DMS153 treated with DMSO at 0.1 percent for 48 hours (cell line): ENCODE data around the gene CECR2.

Source experiments
- DNase-seq: peaks from one replicate; lab custom pipeline; 2025; ENCODE audit not compliant: unreplicated experiment; lab: John Stamatoyannopoulos, UW

Gene CECR2

GRCh38 chr22:17369439-17370025 is at the start of gene CECR2:
TSS of gene CECR2 (plus strand) at chr22:17369460. CDS start at chr22:17369784, 324 bp downstream.
- DNase-seq, result no peak

GRCh38 chr22:17319546-17319945 is 49.7 kb upstream of the CECR2 start:
- no peak for DNase-seq

GRCh38 chr22:17322511-17322910 is 46.7 kb upstream of the CECR2 start:
- no peak for DNase-seq

- no peak for DNase-seq
These were observed 37.6 kb upstream of the CECR2 start for GRCh38 chr22:17331690-17332089.

GRCh38 chr22:17332109-17332800 is 37.0 kb upstream of the CECR2 start:
- no peak for DNase-seq

GRCh38 chr22:17334059-17334458 is 35.2 kb upstream of the CECR2 start:
- DNase-seq, result no peak

GRCh38 chr22:17334983-17335382 is 34.3 kb upstream of the CECR2 start:
- no peak for DNase-seq

- DNase-seq, result no peak
These were observed 33.2 kb upstream of the CECR2 start for GRCh38 chr22:17336061-17336460.

GRCh38 chr22:17337639-17338038 is 31.6 kb upstream of the CECR2 start:
- no peak for DNase-seq

GRCh38 chr22:17339095-17339693 is 30.1 kb upstream of the CECR2 start:
- DNase-seq, result no peak

- DNase-seq, result no peak
These were observed 26.9 kb upstream of the CECR2 start for GRCh38 chr22:17342361-17342760.

- no peak for DNase-seq
These were observed 25.5 kb upstream of the CECR2 start for GRCh38 chr22:17343766-17344165.

GRCh38 chr22:17346578-17346977 is 22.7 kb upstream of the CECR2 start:
- no peak for DNase-seq

- DNase-seq, result no peak
These were observed 21.5 kb upstream of the CECR2 start for GRCh38 chr22:17347724-17348123.

GRCh38 chr22:17348464-17349103 is 20.7 kb upstream of the CECR2 start:
- DNase-seq, result no peak

GRCh38 chr22:17349172-17349571 is 20.1 kb upstream of the CECR2 start:
- DNase-seq, result peak; percentile 7

GRCh38 chr22:17350292-17350691 is 19.0 kb upstream of the CECR2 start:
- no peak for DNase-seq

- DNase-seq, result no peak
These were observed 16.5 kb upstream of the CECR2 start for GRCh38 chr22:17352798-17353197.

- no peak for DNase-seq
These were observed 11.6 kb upstream of the CECR2 start for GRCh38 chr22:17357688-17358087.

GRCh38 chr22:17358415-17358814 is 10.8 kb upstream of the CECR2 start:
- DNase-seq, result no peak

GRCh38 chr22:17359501-17359900 is 9.8 kb upstream of the CECR2 start:
- no peak for DNase-seq

- DNase-seq, result no peak
These were observed 2.9 kb upstream of the CECR2 start for GRCh38 chr22:17366329-17366728.
